UCSD-AML1 (cell line): ENCODE results near the gene IFT25.

ENCODE experiments used
- DNase-seq: peaks from one replicate; lab custom pipeline; 2025; ENCODE audit not compliant: unreplicated experiment; lab: John Stamatoyannopoulos, UW

IFT25 gene

DNA sequence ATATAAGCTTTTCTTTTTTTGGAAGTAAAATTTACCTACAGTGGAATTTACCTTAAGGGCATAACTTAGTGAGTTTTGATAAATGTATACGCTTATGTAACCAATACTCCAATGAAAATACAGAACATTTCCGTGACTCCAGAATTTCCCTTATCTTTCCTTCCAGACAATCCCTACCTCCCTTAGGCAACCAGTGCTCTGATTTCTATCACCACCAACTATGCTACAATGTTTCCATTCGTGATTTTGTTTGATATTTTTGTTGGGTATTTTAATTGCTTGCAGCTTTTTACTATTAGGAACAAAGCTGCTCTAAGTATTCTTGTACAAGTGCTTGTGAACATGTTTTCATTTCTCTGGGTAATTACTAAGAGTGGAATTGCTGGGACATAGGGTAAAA lies 14.6 kb downstream of the IFT25 start:
- DNase-seq, result no peak

GRCh38 chr1:53929246-53929960 lies 16.1 kb downstream of the IFT25 start:
- no peak for DNase-seq

- DNase-seq, result no peak
Observed at GRCh38 chr1:53927376-53927881, 18.1 kb downstream of the IFT25 start.

DNA sequence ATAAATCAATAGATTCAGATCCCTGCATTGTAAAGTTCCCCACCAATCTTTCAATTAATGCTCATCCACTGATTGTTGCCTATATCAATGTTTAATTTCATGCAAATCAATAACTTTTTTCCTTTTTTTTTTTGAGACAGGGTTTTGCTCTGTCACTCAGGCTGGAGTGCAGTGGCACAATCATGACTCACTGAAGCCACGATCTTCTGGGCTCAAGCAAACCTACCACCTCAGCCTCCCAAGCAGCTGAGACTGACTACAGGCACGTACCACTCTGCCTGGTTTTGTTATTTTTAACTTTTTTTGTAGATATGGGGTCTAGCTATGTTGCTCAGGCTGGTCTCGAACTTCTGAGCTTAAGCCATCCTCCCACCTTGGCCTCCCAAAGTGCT lies 25.8 kb downstream of the IFT25 start:
- DNase-seq, result no peak

- no peak for DNase-seq
Observed at GRCh38 chr1:53918343-53918742, 27.2 kb downstream of the IFT25 start.

DNA sequence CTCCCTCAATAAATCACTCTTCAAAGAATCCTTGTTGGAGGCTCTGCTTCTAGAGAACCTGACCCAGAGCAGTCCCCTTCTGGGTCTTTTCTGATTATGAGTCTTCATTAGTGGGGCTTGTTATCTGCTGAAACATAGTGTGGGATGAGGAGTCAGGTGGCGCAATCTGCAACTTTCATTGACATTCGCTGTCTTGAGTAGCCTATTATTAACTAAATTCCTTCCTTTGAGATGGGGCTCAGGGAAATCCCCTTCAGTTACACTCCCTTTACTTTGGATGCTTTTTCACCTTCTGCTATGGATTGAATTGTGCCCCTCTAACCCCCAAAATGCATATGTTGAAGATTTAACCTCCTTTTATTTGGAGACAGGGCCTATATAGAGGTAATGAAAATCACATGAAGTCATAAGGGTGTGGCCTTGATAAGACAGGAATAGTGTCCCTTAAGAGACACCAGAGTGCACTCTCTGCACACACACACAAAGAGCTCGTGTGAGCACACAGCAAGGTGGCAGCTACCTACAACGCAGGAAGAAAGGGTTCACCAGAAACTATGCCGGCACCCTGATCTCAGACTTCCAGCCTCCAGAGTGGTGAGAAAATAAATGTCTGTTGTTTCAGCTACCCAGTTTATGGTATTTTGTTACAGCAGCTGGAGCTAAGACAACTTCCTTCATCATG lies 32.0 kb downstream of the IFT25 start:
- DNase-seq, result no peak

GRCh38 chr1:53911442-53911841 lies 34.1 kb downstream of the IFT25 start:
- DNase-seq, result no peak

DNA sequence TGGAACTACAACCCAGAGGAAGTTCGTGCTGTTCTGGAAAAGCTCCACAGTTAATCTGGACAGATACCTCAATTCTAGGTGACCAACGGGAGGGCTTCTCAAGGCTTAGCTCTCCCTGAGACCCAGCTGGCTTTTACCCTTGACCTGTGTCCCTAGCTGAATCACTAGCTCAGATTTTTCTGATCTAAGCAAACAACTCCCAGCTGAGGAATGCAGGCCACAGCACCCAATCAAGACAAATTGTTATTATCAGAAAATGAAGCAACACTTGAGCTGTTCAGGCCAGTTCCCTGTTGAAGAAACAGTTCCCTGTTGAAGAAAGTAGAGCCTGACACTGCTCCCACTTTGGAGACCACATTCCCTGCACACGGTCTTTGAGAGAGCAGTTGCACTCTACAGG lies 35.6 kb downstream of the IFT25 start:
- no peak for DNase-seq

DNA sequence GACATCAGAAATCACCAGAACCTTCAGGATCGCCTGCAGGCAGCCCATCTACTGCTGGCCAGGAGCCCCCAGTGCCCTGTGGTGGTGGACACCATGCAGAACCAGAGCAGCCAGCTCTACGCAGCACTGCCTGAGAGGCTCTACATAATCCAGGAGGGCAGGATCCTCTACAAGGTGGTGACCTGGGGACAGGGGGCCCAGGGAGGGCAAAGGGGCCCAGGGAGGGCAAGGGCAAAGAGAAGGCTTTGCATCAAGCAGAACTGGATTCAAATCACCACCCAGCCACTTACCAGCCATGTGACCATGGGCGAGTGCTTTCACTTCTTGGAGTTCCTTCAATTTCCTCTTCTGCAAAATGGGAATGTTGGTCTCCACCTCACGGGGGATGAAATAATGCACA lies 39.4 kb downstream of the IFT25 start:
- no peak for DNase-seq

GRCh38 chr1:53905509-53905908 lies 40.0 kb downstream of the IFT25 start:
- no peak for DNase-seq

- DNase-seq, result no peak
Observed at GRCh38 chr1:53902235-53903138, 43.0 kb downstream of the IFT25 start.

DNA sequence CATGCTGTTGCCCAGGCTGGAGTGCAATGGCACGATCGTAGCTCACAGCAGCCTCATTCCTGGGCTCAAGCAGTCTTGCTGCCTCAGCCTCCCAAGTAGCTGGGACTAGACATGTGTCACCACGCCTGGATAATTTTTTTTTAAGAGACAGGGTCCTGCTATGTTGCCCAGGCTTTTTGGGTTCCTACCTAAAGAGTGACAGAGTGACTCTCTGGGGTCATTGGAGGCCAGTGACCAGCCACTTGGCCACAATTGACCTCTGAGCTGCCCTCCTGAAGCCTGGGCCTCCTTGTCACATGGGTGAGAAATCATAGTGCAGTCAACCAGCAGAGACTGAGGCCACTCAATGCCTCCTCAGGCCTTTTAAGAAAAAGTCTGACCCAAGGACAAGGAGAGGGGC lies 45.8 kb downstream of the IFT25 start:
- no peak for DNase-seq

GRCh38 chr1:53899206-53899628 lies 46.3 kb downstream of the IFT25 start:
- DNase-seq, result no peak

DNA sequence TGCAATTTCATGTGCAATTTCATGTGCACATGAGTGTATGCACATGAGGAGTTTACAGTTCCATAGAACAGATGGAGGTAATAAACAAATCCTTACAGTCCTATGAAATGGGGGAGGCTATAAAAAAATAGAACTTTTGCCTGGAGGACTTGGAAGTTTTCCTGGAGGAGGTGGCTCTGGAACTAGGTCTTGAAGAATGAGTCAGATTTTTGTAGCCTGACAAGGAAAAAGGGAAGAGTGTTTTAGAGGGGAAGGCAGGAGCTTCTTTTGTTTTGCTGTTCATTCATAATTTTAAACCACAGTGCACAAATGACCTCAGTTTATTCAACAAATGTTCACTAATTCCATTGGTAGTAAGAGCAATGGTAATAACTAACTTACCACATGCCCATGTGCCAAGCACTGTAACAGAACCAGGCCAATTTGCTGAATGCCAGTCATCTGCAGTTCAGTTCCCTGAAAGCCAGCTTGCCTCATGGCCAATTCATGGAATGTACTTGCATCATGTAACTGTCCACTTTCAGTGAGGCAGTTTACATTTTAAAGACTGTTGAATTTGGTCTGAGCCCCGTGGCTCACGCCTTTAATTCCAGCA lies 48.8 kb downstream of the IFT25 start:
- no peak for DNase-seq

GRCh38 chr1:53895421-53895820 lies 50.1 kb downstream of the IFT25 start:
- no peak for DNase-seq

GRCh38 chr1:53894644-53895043 lies 50.9 kb downstream of the IFT25 start:
- no peak for DNase-seq

DNA sequence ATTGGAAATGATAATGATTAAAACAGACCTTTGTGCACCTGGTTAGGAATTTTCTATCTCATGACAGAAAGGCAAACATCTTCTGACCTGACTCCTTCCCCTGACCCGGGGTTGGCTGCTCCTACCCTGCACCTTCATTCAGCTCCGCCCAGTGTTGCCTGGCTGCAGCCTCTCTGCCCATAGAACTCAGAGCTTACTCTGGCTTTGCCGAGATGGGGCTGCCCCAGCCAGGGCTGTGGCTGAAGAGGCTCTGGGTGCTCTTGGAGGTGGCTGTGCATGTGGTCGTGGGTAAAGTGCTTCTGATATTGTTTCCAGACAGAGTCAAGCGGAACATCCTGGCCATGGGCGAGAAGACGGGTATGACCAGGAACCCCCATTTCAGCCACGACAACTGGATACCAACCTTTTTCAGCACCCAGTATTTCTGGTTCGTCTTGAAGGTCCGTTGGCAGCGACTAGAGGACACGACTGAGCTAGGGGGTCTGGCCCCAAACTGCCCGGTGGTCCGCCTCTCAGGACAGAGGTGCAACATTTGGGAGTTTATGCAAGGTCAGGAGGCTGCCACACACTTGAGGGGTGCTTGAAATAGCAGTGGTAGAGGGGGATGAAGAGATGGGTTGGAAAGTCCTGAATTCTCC lies 51.4 kb downstream of the IFT25 start, which contains the start of gene DIO1:
Gene DIO1 (plus strand): TSS at position 189 of the 638 bp plus-strand sequence. CDS start 24 bp downstream, at position 213.
- DNase-seq, result no peak

DNA sequence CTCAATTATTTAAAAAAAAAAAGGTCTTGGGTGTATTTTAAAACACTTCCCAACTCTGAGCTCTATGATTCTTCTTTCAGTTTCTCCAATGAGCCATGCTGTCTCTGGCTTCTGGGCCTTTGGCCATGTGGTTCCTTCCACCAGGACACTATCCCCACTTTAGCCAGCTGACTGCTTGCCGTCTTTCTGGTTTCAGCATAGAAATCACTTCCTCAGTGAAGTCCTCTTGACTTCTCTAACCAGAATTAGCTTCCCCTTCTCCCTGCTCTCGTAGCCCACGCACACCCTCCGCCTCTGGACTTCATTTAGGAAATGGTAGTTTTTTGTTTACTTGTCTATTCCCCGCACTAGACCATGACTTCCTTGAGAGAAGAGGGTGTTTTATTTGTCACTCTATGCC lies 52.6 kb downstream of the IFT25 start:
- DNase-seq, result peak; percentile 33

GRCh38 chr1:53891678-53892077 lies 53.8 kb downstream of the IFT25 start:
- no peak for DNase-seq

GRCh38 chr1:53891018-53891417 lies 54.5 kb downstream of the IFT25 start:
- DNase-seq, result no peak
